ENCODE measurements around the gene AUTS2.

GRCh38 chr7:70188901-70189650 is 590.8 kb downstream of the AUTS2 start:
- TF ChIP-seq POLR2A (IDR thresholded peaks at IDR 0.05): no peak
- no peak for TF ChIP-seq CTCF (IDR thresholded peaks at IDR 0.05)
- no peak for TF ChIP-seq EP300 (IDR thresholded peaks at IDR 0.05; ENCODE audit: low read depth)
- no peak for TF ChIP-seq POLR2AphosphoS5 (IDR thresholded peaks at IDR 0.05)
